Measurements from ENCODE around the gene RUBCNL.

DNA sequence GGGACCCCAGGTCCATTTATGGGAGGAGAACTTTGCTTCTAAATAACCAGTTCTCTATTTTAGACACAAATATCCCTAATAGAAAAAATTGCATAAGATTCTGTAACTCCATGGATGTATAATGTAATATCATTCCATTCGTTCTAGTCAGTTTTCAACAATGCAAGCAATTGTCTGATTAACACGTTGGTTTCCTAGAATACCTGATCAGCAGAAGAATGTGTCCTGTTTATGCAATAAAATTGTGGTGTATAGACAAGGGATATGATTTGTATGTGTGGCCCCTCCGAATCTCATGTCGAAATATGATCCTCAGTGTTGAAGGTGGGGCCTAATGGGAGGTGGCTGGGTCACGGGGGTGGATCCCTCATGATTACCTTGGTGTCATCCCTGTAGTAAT lies 62.1 kb downstream of the RUBCNL start:
- no peak for TF ChIP-seq POLR2A (IDR thresholded peaks at IDR 0.05)
- TF ChIP-seq EP300 (IDR thresholded peaks at IDR 0.05): no peak
